A673 (cell line): ENCODE results near the gene ELAVL1. TPM values are rescaled to one million over a fixed set of nuclear protein-coding genes. Genes with fewer than 3 reads are reported as not detected.
"Not testable (repeated sequence)": the region's sequence is repeated elsewhere in the genome, so short reads cannot be mapped to it uniquely, and the experiment has no call there.

Experiments
- BruUV-seq: library from RNA; stranded (reverse); fragments of 400-500 nt; replicated peaks from 2 replicates; lab custom pipeline; 2021; lab: Mats Ljungman, UMichigan
- CTCF ChIA-PET: fragments of 300-600 bp; sonication (Branson Sonifier 250); formaldehyde crosslinking; loops from one replicate; lab custom pipeline; 2022; ENCODE audit warnings: antibody characterized with exemption; lab: Charles Lee
- POLR2A ChIA-PET: fragments of 300-600 bp; sonication (Branson Sonifier 250); formaldehyde crosslinking; loops from one replicate; lab custom pipeline; 2022; ENCODE audit warnings: antibody characterized with exemption; ENCODE audit not compliant: low non-redundant PET; lab: Charles Lee
- DNase-seq: peaks from one replicate; pipeline ENCODE4 v3.0.0-alpha.2; 2015; ENCODE audit warnings: low spot score
- H3K27ac ChIP-seq: fragments of 200-600 bp; sonication (generic); 2 replicates; pipeline ENCODE4 v1.5.1; 2016; ENCODE audit warnings: mixed run types, low read depth, mild to moderate bottlenecking, mixed read lengths, antibody characterized with exemption, low read length; ENCODE audit not compliant: poor library complexity, severe bottlenecking
- H3K27me3 ChIP-seq: fragments of 200-600 bp; sonication (generic); replicated peaks from 2 replicates; pipeline ENCODE4 v1.6.1; 2017; ENCODE audit warnings: mixed run types, low read depth, mild to moderate bottlenecking, mixed read lengths, antibody characterized with exemption, low read length; ENCODE audit not compliant: insufficient read depth, poor library complexity
- H3K36me3 ChIP-seq: fragments of 200-600 bp; sonication (generic); 2 replicates; pipeline ENCODE4 v1.6.1; 2016; ENCODE audit warnings: mixed run types, mild to moderate bottlenecking, mixed read lengths, antibody characterized with exemption, low read length; ENCODE audit not compliant: insufficient read depth, poor library complexity, severe bottlenecking
- H3K4me1 ChIP-seq: fragments of 200-600 bp; sonication (generic); 2 replicates; pipeline ENCODE4 v1.6.1; 2017; ENCODE audit warnings: mixed run types, mild to moderate bottlenecking, mixed read lengths, antibody characterized with exemption, low read length; ENCODE audit not compliant: insufficient read depth, poor library complexity, severe bottlenecking
- H3K4me3 ChIP-seq: fragments of 200-600 bp; sonication (generic); 2 replicates; pipeline ENCODE4 v1.5.1; 2016; ENCODE audit warnings: low read depth, mixed run types, mild to moderate bottlenecking, mixed read lengths, low read length; ENCODE audit not compliant: poor library complexity, severe bottlenecking
- H3K9me3 ChIP-seq: fragments of 200-600 bp; sonication (generic); 2 replicates; pipeline ENCODE4 v1.6.1; 2016; ENCODE audit warnings: mixed run types, low read depth, mild to moderate bottlenecking, mixed read lengths, antibody characterized with exemption, low read length; ENCODE audit not compliant: poor library complexity, severe bottlenecking
- EZH2 ChIP-seq: fragments of 200-600 bp; sonication (generic); IDR thresholded peaks from 2 replicates; pipeline ENCODE4 v1.6.1; 2017; ENCODE audit warnings: borderline replicate concordance, low read depth, mild to moderate bottlenecking, mixed read lengths, antibody characterized with exemption, low read length; ENCODE audit not compliant: poor library complexity, severe bottlenecking
- intact Hi-C: fragments of 100-400 bp; cut with micrococcal nuclease; formaldehyde crosslinking; loops from one replicate; pipeline ENCODE4 v1.10.0; 2022; ENCODE audit not compliant: unreplicated experiment
- total RNA-seq: library from RNA; stranded (reverse); gene quantifications from 2 replicates; pipeline ENCODE4 v1.2.3, GENCODE V29; 2021
- TF ChIP-seq, protein P1 (sequence below): fragments of 300-800, 200-600 bp; sonication (generic); conservative IDR thresholded peaks from 2 replicates; pipeline ENCODE4 v1.5.1; 2017; ENCODE audit warnings: low read depth, mild to moderate bottlenecking, antibody characterized with exemption, low read length, moderate library complexity, mixed read lengths

Gene ELAVL1
- total RNA-seq, 1 experiment from 2014 or later, result 171 TPM

DNA sequence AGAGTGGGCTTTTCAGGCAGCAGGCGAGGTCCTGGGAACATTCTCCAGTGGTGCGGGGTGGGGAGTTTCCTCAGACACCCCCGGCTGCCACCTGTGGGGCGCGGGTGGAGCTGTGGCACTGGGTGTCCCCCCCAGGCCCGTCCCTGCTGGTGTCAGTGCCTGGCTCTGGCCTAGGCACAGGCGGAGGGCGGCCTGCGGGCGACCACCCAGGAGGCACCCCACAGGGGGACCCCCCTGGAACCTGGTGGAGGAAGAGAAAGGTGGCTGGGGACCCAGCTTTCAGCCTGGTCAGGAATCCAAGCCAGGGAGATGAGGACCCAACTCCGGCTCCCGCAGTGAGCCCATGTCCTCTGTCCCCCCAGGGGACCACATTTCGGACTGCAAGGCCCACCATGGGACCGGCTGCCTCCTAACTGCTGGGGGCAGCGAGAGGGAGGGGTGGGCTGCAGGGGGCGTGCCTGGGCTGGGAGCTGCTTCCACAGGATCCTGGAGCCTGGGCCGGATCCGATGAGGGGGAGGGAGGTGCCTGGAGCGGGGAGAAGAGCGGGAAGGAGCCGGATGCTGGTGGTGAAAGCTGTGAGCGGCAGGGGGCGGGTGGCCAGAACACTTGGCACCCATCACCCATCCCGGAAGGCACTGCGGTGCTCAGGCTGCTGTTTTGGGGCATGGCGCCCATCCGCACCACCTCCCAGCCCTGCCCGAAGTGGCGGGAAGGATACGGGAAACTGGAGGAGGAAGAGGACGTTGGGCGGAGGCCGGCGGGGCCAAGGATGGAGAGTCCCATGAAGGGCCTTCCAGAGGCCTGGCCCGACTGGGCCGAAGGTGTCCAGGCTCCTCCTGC, 74.0 kb downstream of the ELAVL1 start:
- intact Hi-C loops, result no loop called here
- TF ChIP-seq EZH2, result no peak
- TF ChIP-seq, protein P1, sequence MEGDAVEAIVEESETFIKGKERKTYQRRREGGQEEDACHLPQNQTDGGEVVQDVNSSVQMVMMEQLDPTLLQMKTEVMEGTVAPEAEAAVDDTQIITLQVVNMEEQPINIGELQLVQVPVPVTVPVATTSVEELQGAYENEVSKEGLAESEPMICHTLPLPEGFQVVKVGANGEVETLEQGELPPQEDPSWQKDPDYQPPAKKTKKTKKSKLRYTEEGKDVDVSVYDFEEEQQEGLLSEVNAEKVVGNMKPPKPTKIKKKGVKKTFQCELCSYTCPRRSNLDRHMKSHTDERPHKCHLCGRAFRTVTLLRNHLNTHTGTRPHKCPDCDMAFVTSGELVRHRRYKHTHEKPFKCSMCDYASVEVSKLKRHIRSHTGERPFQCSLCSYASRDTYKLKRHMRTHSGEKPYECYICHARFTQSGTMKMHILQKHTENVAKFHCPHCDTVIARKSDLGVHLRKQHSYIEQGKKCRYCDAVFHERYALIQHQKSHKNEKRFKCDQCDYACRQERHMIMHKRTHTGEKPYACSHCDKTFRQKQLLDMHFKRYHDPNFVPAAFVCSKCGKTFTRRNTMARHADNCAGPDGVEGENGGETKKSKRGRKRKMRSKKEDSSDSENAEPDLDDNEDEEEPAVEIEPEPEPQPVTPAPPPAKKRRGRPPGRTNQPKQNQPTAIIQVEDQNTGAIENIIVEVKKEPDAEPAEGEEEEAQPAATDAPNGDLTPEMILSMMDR, result no peak
- CTCF ChIA-PET, result no interaction called here
- POLR2A ChIA-PET, result no interaction called here
- no TSS peak for BruUV-seq
- DNase-seq, result no peak
- Histone ChIP-seq H3K9me3 (no peaks in the 10 kb centered on the region), H3K36me3 (peaks cover 64% of the 10 kb centered on the region), H3K27me3 (no peaks in the 10 kb centered on the region), H3K27ac (peak overlapping the region; percentile 16), H3K4me3 (no peak overlapping the region), H3K4me1 (peaks cover 18% of the 10 kb centered on the region)

DNA sequence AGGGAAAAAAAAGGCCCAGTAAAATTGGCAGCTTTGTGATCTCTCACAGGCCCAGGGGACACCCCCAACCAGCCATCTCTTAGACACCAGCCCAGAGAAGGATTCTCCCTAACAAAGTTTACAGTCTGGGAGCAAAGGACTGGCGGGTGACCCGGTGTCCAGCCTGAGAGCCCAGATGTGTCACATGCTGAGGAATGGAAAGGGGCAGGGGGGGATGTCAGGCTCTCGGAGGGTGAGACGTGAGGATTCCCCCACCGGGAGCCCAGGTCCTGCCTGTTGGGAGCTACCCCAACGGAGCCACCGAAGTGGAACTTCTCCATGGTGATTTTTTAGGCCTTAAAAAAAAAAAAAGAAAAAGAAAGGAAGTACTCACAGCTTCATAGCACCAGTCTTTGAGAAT, 74.7 kb downstream of the ELAVL1 start:
- POLR2A ChIA-PET, result no interaction called here
- no peaks in the 10 kb centered on the region for H3K9me3 ChIP-seq

DNA sequence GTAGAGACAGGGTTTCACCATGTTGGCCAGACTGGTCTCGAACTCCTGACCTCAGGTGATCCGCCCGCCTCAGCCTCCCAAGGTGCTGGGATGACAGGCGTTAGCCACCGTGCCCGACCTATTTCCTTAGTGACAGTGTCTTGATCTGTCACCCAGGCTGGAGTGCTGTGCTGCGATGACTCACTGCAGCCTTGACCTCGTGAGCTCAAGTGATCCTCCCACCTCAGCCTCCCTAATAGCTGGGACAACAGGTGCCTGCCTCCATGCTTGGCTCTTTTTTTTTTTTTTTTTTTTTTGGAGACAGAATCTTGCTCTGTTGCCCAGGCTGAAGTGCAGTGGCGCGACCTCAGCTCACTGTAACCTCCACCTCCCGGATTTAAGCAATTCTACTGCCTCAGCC, 75.4 kb downstream of the ELAVL1 start:
- CTCF ChIA-PET, result interaction anchor here (0.5 kb wide), 1 partner anchor 61 kb away, joined by 3 read pairs; no protein-coding TSS in a partner anchor
- H3K27ac ChIP-seq, H3K27me3 ChIP-seq, BruUV-seq, H3K9me3 ChIP-seq, H3K4me3 ChIP-seq, POLR2A ChIA-PET, intact Hi-C loops, DNase-seq: not testable (repeated sequence)
- Histone ChIP-seq H3K36me3 (peaks cover 50% of the 10 kb centered on the region), H3K4me1 (peaks cover 22% of the 10 kb centered on the region)

More for the DNA sequence above, 74.7 kb downstream of the ELAVL1 start:
- Histone ChIP-seq H3K27me3 (no peaks in the 10 kb centered on the region), H3K36me3 (peaks cover 57% of the 10 kb centered on the region), H3K4me3 (no peak overlapping the region), H3K4me1 (peaks cover 22% of the 10 kb centered on the region), H3K27ac (peak overlapping the region; percentile 34)
- no TSS peak for BruUV-seq
- CTCF ChIA-PET, result no interaction called here
- intact Hi-C loops, result no loop called here
- no peak for DNase-seq
- TF ChIP-seq, protein P1, result no peak
- no peak for TF ChIP-seq EZH2
